ENCODE results near the gene PRR15L.

GRCh38 chr17:47970725-47971499, 13.2 kb upstream of the PRR15L start, which contains the start of gene CDK5RAP3:
- peak; percentile 83 to 99 (median 94) for TF ChIP-seq CTCF (IDR thresholded peaks at IDR 0.05)
- TF ChIP-seq POLR2A (IDR thresholded peaks at IDR 0.05), result peak in 1 of 2 donors; percentile 80

Data from adrenal gland (tissue), 5 donors.